Anterior cingulate cortex (tissue), 58 donors: Measurements from ENCODE around the gene SLC35G6.
A peak's percentile ranks its signal among the peaks of the same experiment; 100 is the strongest.
"Not testable (repeated sequence)": the region's sequence is repeated elsewhere in the genome, so short reads cannot be mapped to it uniquely, and the experiment has no call there.

Experiments used
- DNase-seq, 58 donors: peaks; one replicate each; lab custom pipeline; 2025; lab: John Stamatoyannopoulos, UW

SLC35G6 gene

DNA sequence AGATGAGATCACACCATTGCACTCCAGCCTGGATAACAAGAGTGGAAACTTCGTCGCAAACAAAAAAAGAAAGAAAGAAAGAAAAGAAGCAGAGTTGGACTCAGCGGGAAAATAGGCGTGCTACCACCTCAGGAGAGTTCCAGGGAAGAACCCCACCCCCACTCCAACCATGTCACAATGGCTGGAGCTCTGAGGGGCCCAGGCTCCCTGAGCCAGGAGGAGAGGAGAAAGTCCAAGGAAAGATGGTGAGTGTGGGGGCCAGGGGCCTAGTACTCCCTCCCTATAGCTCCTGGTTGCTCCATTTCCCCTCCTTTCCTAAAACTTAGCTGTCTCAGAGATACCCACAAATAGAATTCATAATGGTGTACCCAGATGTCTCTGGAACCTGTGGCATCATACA is at the start of gene SLC35G6:
Gene SLC35G6 (plus strand): TSS at position 172 of the 400 bp plus-strand sequence. CDS start 71 bp downstream, at position 243.
- not testable (repeated sequence) for DNase-seq

- DNase-seq = no peak
These were observed 49.0 kb upstream of the SLC35G6 start for GRCh38 chr17:7432296-7432695.

DNA sequence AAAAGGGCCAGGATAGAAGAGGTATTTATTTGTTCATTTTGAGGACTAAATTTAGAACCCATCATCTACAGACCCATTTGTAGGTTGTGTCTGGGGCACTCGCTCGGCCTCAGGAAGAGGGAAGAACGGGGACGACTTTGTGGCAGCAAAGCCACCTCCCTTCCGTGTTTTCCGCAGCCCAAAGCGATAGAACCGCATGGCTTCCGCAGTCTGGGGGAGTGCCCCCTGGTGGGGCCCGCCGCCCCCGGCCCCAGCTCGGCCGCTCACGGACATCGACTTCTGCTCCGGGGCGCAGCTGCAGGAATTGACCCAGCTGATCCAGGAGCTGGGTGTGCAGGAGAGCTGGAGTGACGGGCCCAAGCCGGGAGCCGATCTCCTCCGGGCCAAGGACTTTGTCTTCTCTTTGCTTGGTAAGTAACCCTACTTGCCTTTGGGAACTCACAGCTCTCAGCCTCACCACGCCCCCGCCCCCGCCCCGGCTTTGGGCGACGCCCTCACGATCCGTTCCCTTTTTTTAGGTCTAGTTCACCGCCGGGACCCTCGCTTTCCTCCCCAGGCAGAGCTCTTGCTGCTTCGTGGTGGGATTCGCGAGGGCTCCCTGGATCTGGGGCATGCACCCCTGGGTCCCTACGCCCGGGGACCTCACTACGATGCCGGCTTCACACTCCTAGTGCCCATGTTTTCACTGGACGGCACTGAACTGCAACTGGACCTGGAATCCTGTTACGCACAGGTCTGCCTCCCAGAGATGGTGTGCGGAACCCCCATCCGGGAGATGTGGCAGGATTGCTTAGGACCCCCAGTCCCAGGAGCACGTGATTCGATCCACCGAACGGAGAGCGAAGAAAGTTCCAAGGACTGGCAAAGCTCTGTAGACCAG is 45.3 kb upstream of the SLC35G6 start:
- peak in 1 of 58 donors; percentile 31 for DNase-seq

GRCh38 chr17:7436556-7437368 is 44.5 kb upstream of the SLC35G6 start:
- DNase-seq = peak in 48 of 58 donors; percentile 25 to 76 (median 55)

GRCh38 chr17:7437369-7437863 is 43.8 kb upstream of the SLC35G6 start:
- no peak for DNase-seq

GRCh38 chr17:7437950-7438614 is 43.2 kb upstream of the SLC35G6 start:
- peak in 45 of 58 donors; percentile 18 to 68 (median 43) for DNase-seq

- DNase-seq = no peak
These were observed 42.4 kb upstream of the SLC35G6 start for GRCh38 chr17:7438656-7439460.

DNA sequence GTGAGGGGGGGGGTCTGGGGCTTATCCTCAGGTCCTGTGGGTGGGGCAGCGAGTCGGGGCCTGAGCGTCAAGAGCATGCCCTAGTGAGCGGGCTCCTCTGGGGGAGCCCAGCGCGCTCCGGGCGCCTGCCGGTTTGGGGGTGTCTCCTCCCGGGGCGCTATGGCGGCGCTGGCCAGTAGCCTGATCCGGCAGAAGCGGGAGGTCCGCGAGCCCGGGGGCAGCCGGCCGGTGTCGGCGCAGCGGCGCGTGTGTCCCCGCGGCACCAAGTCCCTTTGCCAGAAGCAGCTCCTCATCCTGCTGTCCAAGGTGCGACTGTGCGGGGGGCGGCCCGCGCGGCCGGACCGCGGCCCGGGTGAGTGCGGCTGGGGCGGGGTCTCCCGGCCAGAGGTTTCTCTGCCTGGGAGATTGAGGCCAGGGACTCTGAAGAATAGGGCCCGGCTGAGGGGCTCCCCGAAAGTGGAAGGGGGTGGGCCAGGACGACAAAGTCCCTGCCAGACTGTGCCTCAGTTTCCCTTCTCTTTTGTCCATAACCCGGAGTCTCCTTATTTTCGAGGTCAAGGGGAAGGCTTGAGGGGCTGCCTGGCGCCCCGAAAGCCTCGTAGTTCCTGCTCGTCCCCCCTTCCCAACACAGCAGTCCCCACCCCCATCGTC is 41.7 kb upstream of the SLC35G6 start, which contains the start of gene FGF11:
Gene FGF11 (plus strand): TSS at position 51 of the 651 bp plus-strand sequence. CDS start 109 bp downstream, at position 160.
- DNase-seq = no peak

DNA sequence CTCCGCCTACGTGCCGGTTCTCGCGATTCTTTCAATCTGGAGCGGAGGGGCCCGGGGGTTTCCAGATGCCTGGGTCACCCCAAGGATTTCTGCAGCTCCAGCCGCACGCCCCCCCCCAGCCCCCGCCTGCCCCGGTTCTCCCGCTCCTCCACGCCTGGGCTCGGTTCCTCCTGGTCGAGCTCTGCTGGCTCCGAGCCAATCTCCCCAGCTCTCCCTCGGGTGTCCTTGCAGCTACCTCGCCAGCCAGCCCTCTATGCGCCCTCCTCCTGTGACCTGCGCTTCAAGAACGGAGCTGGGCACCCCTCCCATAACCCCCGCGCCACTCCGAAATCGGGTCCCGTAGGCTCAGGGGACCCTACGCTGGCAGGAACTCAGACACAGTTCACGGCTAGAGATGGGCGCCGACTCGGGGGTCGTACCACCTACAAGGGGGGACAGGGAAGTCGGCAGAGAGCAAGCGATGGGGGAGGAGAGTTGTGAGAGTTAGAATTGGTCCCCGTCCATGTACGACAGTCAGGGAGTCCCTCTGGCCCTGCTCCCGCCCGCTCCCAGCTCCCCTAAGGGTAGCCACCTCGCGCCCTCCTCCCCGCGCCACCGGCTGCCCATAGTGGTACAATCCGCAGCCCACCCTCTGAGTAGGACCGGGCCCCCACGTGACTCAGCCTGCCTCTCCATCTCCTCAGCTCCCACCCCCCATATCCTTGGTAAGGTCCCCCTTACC is 41.0 kb upstream of the SLC35G6 start:
- DNase-seq = peak in 14 of 58 donors; percentile 7 to 55 (median 24)

GRCh38 chr17:7440834-7441195 is 40.4 kb upstream of the SLC35G6 start:
- peak in 18 of 58 donors; percentile 5 to 54 (median 24) for DNase-seq

DNA sequence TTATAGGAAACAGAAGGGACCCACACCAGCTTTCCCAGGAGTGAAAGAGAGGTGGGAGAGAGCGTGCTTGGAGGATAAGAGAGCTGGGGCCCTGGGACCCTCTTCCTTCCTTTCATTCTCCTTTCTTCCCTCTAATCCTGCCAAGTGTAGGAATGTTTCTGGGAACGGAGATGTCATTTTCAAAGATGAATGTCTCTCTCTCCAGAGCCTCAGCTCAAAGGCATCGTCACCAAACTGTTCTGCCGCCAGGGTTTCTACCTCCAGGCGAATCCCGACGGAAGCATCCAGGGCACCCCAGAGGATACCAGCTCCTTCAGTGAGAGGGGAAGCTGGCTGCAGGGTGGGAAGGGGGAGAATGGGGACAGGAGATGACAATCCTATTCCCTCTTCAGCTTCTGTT is 40.0 kb upstream of the SLC35G6 start:
- DNase-seq = no peak

GRCh38 chr17:7442142-7442541 is 39.1 kb upstream of the SLC35G6 start:
- DNase-seq = no peak

DNA sequence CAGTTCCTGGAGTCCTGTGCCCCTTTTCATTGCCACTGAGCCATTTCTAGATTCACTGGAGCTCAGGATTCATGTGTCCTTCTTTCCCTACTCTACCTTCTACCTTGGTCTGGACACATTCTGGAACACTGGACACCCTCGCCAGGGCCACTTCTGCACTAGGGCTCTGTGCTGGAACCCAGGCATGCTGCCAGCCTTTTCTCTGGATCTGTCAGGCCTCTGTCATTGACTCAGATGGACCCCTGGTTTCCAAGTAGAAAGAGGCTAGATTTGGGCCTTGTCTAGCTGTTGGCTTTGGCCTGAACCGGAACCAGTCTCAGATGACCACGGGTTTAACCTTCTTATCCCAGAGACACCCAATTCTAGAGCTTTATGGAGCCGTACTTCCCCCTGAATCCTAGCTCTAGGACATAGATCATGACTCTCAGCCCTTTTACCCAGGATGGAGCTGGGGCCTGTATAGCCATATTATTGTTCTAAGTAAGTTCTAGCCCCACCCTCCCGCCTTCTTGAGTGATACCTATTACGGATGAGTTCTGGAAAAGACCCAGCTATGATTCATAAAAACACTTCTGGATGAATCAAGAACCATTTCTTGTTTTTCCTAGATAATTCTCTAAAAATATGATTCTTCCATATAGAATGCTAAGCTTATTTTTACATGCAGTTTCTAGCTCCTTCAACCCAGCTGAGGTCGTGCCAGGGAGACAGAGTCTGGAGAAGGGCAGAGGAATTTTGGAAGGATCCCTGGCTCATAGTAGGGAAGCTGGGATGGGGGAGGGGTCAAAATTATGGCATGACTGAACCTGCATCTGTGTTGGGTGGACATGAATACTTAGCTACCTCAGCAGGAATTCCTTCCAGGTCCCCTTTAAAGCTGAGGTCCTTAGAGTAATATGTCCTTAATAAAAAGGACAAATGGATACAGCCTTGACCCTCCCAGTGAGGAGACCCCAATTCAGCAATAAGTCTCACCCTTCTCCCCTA is 37.5 kb upstream of the SLC35G6 start:
- no peak for DNase-seq

- peak in 49 of 58 donors; percentile 11 to 84 (median 56) for DNase-seq
These were observed 36.3 kb upstream of the SLC35G6 start, which contains the start of gene CHRNB1 for GRCh38 chr17:7444682-7445618. CHRNB1 (plus strand) TSS chr17:7445061; CDS start chr17:7445128, 67 bp downstream.

DNA sequence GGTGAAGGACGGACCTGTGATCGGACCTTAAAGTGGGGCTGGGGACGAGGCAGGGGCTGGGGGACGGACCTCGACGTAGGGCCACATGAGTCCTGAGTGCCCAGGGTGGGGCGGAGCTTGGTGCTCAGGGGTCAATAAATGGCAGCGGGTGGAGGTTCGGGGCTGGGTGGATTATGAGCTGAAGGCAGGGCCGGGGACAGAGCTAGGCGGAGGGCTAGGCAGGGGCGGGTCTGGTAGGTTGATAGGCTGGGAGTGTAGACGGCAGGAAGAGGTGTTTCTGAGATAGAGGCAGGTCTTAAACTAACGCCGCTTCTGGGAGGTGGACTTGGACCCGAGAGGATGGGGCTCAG is 35.7 kb upstream of the SLC35G6 start:
- DNase-seq = no peak

- no peak for DNase-seq
These were observed 32.8 kb upstream of the SLC35G6 start for GRCh38 chr17:7448461-7448860.
